Colonic mucosa (tissue), 4 donors: ENCODE data around the gene RABGAP1L. TPM values are rescaled to one million over a fixed set of nuclear protein-coding genes. Genes with fewer than 3 reads are reported as not detected.

Experiments used
- DNase-seq: peaks from one replicate; pipeline ENCODE4 v3.0.0-alpha.2; 2020
- H3K27ac ChIP-seq: fragments of 200-600 bp; one replicate; pipeline ENCODE4 v1.8.0; 2021
- H3K27me3 ChIP-seq: fragments of 200-600 bp; one replicate; pipeline ENCODE4 v1.8.0; 2021
- H3K36me3 ChIP-seq: fragments of 200-600 bp; one replicate; pipeline ENCODE4 v1.8.0; 2021
- H3K4me1 ChIP-seq: fragments of 200-600 bp; one replicate; pipeline ENCODE4 v1.8.0; 2021; ENCODE audit warnings: mild to moderate bottlenecking
- H3K4me3 ChIP-seq: fragments of 200-600 bp; one replicate; pipeline ENCODE4 v1.8.0; 2021
- H3K9ac ChIP-seq, 2 donors: one replicate each; pipeline ENCODE4 v1.7.0; 2013; ENCODE audit warnings: control low read depth in 2 of 2, low read depth in 2 of 2, low read length in 2 of 2
- H3K9me3 ChIP-seq: fragments of 200-600 bp; one replicate; pipeline ENCODE4 v1.8.0; 2021
- intact Hi-C: fragments of 100-400 bp; cut with DNase I; formaldehyde crosslinking; loops from one replicate; pipeline ENCODE4 v1.14.1; 2022
- total RNA-seq, 2 donors: library from RNA; stranded (reverse); fragmentation: NEBNext Ultra II Directional in 1 of 2; extraction: Animal tissue kit (Norgen Biotek cat#: 25700) in 1 of 2; gene quantifications; one replicate each; pipeline ENCODE4 v1.2.1, GENCODE V29; 2021
- TF ChIP-seq, protein P1 (sequence below): fragments of 200-600 bp; IDR thresholded peaks from one replicate; pipeline ENCODE4 v1.8.0; 2022; ENCODE audit warnings: antibody characterized with exemption, mild to moderate bottlenecking
- donor health status: healthy.
- donor health status: DM: no; HTN: no; CAD: no.
- donor health status: DM: no; HTN: no; CAD: no.

Gene RABGAP1L
- total RNA-seq, 2 donors from 2014 or later = 50.3 to 87.0 TPM

- no peak overlapping the region for H3K9ac ChIP-seq
- intact Hi-C loops = no loop called here
- DNase-seq = no peak
Measured at GRCh38 chr1:175003521-175003920, 844.2 kb downstream of the RABGAP1L start.

DNA sequence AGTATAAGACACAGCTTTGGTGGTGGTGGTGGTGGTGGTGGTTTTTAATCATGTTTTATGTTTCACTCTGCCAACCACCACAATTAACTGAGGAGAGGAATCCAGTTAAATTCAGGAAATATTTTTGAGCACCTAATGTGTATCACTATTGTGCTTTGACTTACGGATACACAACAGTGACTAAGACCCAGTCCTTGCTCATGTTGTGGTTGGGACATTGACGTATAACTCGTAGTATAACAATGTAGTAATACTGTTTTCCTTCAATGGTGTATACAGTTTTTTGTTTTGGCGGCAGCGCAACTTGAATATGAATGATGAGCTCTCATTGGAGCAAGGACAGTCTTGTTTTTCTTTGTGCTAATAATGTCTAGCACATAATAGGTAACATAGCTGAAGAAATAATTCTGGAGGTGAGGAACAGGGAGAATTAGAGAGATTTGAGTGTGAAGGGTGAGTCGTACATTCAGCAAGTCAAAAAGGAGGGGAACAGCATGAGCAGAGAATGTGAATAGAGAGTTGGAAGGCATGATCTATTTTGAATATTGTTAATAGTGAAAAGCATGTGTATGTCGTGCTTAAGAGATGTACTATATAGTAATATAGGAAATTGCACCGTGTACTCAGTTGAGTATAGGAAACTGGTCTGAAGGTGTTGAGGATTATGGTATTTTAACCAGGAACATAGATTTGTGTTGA, 845.9 kb downstream of the RABGAP1L start:
- Histone ChIP-seq H3K4me1 (no peaks in the 10 kb centered on the region), H3K27ac (no peak overlapping the region), H3K36me3 (peaks cover 3% of the 10 kb centered on the region), H3K4me3 (no peak overlapping the region), H3K9ac (no peak overlapping the region), H3K9me3 (no peaks in the 10 kb centered on the region), H3K27me3 (no peaks in the 10 kb centered on the region)
- TF ChIP-seq, protein P1, sequence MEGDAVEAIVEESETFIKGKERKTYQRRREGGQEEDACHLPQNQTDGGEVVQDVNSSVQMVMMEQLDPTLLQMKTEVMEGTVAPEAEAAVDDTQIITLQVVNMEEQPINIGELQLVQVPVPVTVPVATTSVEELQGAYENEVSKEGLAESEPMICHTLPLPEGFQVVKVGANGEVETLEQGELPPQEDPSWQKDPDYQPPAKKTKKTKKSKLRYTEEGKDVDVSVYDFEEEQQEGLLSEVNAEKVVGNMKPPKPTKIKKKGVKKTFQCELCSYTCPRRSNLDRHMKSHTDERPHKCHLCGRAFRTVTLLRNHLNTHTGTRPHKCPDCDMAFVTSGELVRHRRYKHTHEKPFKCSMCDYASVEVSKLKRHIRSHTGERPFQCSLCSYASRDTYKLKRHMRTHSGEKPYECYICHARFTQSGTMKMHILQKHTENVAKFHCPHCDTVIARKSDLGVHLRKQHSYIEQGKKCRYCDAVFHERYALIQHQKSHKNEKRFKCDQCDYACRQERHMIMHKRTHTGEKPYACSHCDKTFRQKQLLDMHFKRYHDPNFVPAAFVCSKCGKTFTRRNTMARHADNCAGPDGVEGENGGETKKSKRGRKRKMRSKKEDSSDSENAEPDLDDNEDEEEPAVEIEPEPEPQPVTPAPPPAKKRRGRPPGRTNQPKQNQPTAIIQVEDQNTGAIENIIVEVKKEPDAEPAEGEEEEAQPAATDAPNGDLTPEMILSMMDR = no peak
- intact Hi-C loops = no loop called here
- DNase-seq = no peak

More at GRCh38 chr1:175003521-175003920, 844.2 kb downstream of the RABGAP1L start:
- no peak overlapping the region for H3K4me3 ChIP-seq
- peaks cover 3% of the 10 kb centered on the region for H3K36me3 ChIP-seq
- H3K9me3 ChIP-seq = no peaks in the 10 kb centered on the region
- H3K27ac ChIP-seq = no peak overlapping the region
- no peaks in the 10 kb centered on the region for H3K4me1 ChIP-seq
- no peaks in the 10 kb centered on the region for H3K27me3 ChIP-seq
- TF ChIP-seq, protein P1 = no peak

- DNase-seq = no peak
- intact Hi-C loops = no loop called here
- Histone ChIP-seq H3K9me3 (no peaks in the 10 kb centered on the region), H3K4me3 (no peak overlapping the region), H3K27ac (no peak overlapping the region), H3K27me3 (no peaks in the 10 kb centered on the region), H3K9ac (no peak overlapping the region), H3K36me3 (peaks cover 6% of the 10 kb centered on the region), H3K4me1 (no peaks in the 10 kb centered on the region)
- TF ChIP-seq, protein P1 = no peak
Measured at GRCh38 chr1:175009532-175009931, 850.2 kb downstream of the RABGAP1L start.

- Histone ChIP-seq H3K4me1 (no peaks in the 10 kb centered on the region), H3K9ac (no peak overlapping the region), H3K4me3 (no peak overlapping the region), H3K27me3 (no peaks in the 10 kb centered on the region), H3K27ac (no peak overlapping the region), H3K36me3 (peaks cover 10% of the 10 kb centered on the region), H3K9me3 (no peaks in the 10 kb centered on the region)
- intact Hi-C loops = no loop called here
- DNase-seq = no peak
- TF ChIP-seq, protein P1 = no peak
Measured at GRCh38 chr1:175013445-175013844, 854.1 kb downstream of the RABGAP1L start.

GRCh38 chr1:175015243-175015642, 855.9 kb downstream of the RABGAP1L start:
- Histone ChIP-seq H3K4me3 (no peak overlapping the region), H3K9ac (no peak overlapping the region), H3K4me1 (no peaks in the 10 kb centered on the region), H3K36me3 (peaks cover 10% of the 10 kb centered on the region), H3K9me3 (no peaks in the 10 kb centered on the region), H3K27ac (no peak overlapping the region), H3K27me3 (no peaks in the 10 kb centered on the region)
- TF ChIP-seq, protein P1 = no peak
- DNase-seq = no peak
- intact Hi-C loops = no loop called here
